K562 (cell line): Measurements from ENCODE around the gene HRH3. TPM values are rescaled to one million over a fixed set of nuclear protein-coding genes. Genes with fewer than 3 reads are reported as not detected.

Experiments used
- BRF2 ChIP-seq: IDR thresholded peaks from 3 replicates; pipeline ENCODE4 v1.6.1; 2011; ENCODE audit warnings: borderline replicate concordance, mild to moderate bottlenecking; ENCODE audit not compliant: insufficient read length, insufficient read depth
- ERF ChIP-seq: fragments of 450-650 bp; formaldehyde crosslinking; IDR thresholded peaks from 2 replicates; pipeline ENCODE4 v1.4.0; 2020; ENCODE audit warnings: mild to moderate bottlenecking, mixed read lengths
- GTF3C2 ChIP-seq: IDR thresholded peaks from 3 replicates; pipeline ENCODE4 v1.6.1; 2011; ENCODE audit warnings: borderline replicate concordance, mild to moderate bottlenecking, moderate library complexity; ENCODE audit not compliant: insufficient read length; ENCODE audit errors: extremely low read depth
- KAT2B ChIP-seq: IDR thresholded peaks from one replicate; pipeline ENCODE4 v1.6.1; 2012; ENCODE audit warnings: low read depth, mild to moderate bottlenecking, control low read depth, inconsistent platforms, low read length, moderate library complexity
- PBX2 ChIP-seq, 2 experiments: IDR thresholded peaks in 1 of 2; conservative IDR thresholded peaks in 1 of 2; 2 replicates each; pipeline ENCODE4 v1.6.1; 2016; ENCODE audit warnings: low read depth in 2 of 2, mild to moderate bottlenecking in 1 of 2, missing compliant biosample characterization in 1 of 2, missing genetic modification characterization in 1 of 2, moderate library complexity in 1 of 2
- RCOR1 ChIP-seq, 2 experiments: IDR thresholded peaks; 2 replicates each; pipeline ENCODE4 v1.6.1; 2012; ENCODE audit warnings: low read depth in 2 of 2, low read length in 2 of 2, borderline replicate concordance in 1 of 2, improper control_type of control experiment in 1 of 2
- TAL1 ChIP-seq: fragments of 450-650 bp; IDR thresholded peaks from 2 replicates; pipeline ENCODE4 v1.6.1; 2016; ENCODE audit warnings: mild to moderate bottlenecking
- ZNF592 ChIP-seq: fragments of 450-650 bp; IDR thresholded peaks from 2 replicates; pipeline ENCODE4 v1.6.1; 2017; ENCODE audit warnings: antibody characterized with exemption, mild to moderate bottlenecking
- polyA plus RNA-seq, 8 experiments: library from polyadenylated mRNA; depleted of rRNA in 4 of 8; stranded (reverse) in 5 of 8; unstranded in 3 of 8; fragments of >200 nt; fragmentation: Nextera tagmentation in 2 of 8; fragmentation: Illumina TruSeq in 1 of 8; extraction: Ambion mirVana in 2 of 8; extraction: Trizol in 1 of 8; gene quantifications; 2 replicates each; pipeline versions ENCODE4 v1.2.1 to v1.2.3, GENCODE V29; 2011 to 2014; ENCODE audit warnings: inconsistent platforms in 1 of 8, missing spikeins in 1 of 8
- total RNA-seq, 7 experiments: library from RNA; depleted of rRNA in 6 of 7; stranded (reverse); fragments of >200 nt in 6 of 7; fragmentation: Illumina TruSeq in 2 of 7; extraction: Trizol in 2 of 7; gene quantifications; 2 replicates each; pipeline versions ENCODE4 v1.2.1 to v1.2.3, GENCODE V29; 2011 to 2021; ENCODE audit warnings: low replicate concordance in 1 of 7
- TF ChIP-seq, protein P1 (sequence below): sonication (generic); formaldehyde crosslinking; IDR thresholded peaks from 2 replicates; pipeline ENCODE4 v1.8.0; 2022; ENCODE audit warnings: missing genetic modification reagents, mild to moderate bottlenecking, moderate library complexity, borderline replicate concordance

HRH3 gene
- total and polyA plus RNA-seq, 9 of the 15 experiments (the other 6 are each of a cell fraction or from before 2014, with no cell fraction given), result not detected

GRCh38 chr20:62208795-62209755 lies 11.0 kb downstream of the HRH3 start (continued):
- no peak for TF ChIP-seq BRF2
- TF ChIP-seq ZNF592, result no peak
- TF ChIP-seq ERF (CRISPR knock-in tag), result no peak
- no peak for TF ChIP-seq TAL1
- no peak for TF ChIP-seq GTF3C2
- TF ChIP-seq KAT2B, result no peak
- no peak for TF ChIP-seq PBX2 (CRISPR knock-in tag; IDR thresholded peaks at IDR 0.05; ENCODE audit: low read depth)
- no peak for TF ChIP-seq PBX2 (tag; conservative IDR thresholded peaks at IDR 0.05; ENCODE audit: low read depth)
- peak in 1 of 2 experiments; percentile 50; a peak in 1 of 4 replicates for TF ChIP-seq RCOR1 (IDR thresholded peaks at IDR 0.05; ENCODE audit: borderline replicate concordance in 1 of 2, low read depth in 2 of 2, low read length in 2 of 2)
- TF ChIP-seq, protein P1, sequence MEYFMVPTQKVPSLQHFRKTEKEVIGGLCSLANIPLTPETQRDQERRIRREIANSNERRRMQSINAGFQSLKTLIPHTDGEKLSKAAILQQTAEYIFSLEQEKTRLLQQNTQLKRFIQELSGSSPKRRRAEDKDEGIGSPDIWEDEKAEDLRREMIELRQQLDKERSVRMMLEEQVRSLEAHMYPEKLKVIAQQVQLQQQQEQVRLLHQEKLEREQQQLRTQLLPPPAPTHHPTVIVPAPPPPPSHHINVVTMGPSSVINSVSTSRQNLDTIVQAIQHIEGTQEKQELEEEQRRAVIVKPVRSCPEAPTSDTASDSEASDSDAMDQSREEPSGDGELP (CRISPR knock-in tag), result peak; percentile 86
